Measurements from ENCODE around the gene PCDHA6. TPM values are rescaled to one million over a fixed set of nuclear protein-coding genes. Genes with fewer than 3 reads are reported as not detected.

Gene PCDHA6, protein sequence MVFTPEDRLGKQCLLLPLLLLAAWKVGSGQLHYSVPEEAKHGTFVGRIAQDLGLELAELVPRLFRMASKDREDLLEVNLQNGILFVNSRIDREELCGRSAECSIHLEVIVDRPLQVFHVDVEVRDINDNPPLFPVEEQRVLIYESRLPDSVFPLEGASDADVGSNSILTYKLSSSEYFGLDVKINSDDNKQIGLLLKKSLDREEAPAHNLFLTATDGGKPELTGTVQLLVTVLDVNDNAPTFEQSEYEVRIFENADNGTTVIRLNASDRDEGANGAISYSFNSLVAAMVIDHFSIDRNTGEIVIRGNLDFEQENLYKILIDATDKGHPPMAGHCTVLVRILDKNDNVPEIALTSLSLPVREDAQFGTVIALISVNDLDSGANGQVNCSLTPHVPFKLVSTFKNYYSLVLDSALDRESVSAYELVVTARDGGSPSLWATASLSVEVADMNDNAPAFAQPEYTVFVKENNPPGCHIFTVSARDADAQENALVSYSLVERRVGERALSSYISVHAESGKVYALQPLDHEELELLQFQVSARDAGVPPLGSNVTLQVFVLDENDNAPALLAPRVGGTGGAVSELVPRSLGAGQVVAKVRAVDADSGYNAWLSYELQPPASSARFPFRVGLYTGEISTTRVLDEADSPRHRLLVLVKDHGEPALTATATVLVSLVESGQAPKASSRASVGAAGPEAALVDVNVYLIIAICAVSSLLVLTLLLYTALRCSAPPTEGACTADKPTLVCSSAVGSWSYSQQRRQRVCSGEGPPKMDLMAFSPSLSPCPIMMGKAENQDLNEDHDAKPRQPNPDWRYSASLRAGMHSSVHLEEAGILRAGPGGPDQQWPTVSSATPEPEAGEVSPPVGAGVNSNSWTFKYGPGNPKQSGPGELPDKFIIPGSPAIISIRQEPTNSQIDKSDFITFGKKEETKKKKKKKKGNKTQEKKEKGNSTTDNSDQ
- total RNA-seq (2022; extraction: Qiagen RNA extraction): 0.03 to 0.13 TPM (median 0.04 TPM) in 5 replicates

DNA sequence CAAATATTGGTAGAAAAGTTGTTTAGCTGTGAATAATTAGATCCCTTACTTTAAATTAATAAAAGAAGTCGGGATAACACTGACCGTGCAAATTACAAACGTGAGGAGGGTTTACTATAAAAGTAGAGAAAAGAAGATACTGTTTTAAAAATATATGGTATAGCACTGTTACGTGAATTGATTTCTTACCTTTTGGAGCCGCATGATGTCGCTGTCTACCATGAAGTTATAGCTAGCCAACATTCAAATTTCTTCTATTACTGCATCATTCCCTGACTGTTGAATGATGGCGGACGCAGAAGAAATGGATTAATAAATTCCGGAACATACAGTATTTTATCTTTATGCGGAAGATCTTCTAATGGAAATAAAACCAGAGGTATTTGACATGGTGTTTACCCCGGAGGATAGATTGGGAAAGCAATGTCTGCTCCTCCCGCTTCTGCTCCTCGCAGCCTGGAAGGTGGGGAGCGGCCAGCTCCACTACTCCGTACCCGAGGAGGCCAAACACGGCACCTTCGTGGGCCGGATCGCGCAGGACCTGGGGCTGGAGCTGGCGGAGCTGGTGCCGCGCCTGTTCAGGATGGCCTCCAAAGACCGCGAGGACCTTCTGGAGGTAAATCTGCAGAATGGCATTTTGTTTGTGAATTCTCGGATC lies at the start of gene PCDHA6:
Gene PCDHA6 (plus strand): TSS at position 257 of the 658 bp plus-strand sequence. CDS start 132 bp downstream, at position 389.

DNA sequence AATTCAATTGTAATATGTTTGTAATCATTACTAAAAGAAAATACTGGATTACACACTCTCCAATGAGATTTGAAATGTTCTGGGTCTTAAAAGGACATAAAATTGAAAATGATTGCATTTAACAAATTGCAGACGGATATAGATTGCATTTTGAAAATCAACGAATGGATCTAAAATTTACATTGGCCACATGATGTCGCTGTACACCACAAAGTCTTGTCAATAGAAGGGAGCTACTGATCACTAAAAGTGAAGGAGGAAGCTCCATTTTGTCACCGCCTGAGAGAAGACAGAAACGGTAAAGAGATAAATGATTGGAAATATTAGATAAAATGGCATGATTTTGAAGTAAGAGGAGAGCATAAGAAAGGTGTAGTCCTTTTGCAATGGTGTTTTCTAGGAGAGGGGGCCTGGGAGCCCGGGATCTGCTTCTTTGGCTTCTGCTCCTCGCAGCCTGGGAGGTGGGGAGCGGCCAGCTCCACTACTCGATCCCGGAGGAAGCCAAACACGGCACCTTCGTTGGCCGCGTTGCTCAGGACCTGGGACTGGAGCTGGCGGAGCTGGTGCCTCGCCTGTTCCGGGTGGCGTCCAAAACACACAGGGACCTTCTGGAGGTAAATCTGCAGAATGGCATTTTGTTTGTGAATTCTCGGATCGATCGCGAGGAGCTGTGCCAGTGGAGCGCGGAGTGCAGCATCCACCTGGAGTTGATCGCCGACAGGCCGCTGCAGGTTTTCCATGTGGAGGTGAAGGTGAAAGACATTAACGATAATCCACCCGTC lies 41.7 kb upstream of the PCDHA6 start, which contains the start of gene PCDHA1:
Gene PCDHA1 (plus strand): TSS at position 236 of the 782 bp plus-strand sequence.

DNA sequence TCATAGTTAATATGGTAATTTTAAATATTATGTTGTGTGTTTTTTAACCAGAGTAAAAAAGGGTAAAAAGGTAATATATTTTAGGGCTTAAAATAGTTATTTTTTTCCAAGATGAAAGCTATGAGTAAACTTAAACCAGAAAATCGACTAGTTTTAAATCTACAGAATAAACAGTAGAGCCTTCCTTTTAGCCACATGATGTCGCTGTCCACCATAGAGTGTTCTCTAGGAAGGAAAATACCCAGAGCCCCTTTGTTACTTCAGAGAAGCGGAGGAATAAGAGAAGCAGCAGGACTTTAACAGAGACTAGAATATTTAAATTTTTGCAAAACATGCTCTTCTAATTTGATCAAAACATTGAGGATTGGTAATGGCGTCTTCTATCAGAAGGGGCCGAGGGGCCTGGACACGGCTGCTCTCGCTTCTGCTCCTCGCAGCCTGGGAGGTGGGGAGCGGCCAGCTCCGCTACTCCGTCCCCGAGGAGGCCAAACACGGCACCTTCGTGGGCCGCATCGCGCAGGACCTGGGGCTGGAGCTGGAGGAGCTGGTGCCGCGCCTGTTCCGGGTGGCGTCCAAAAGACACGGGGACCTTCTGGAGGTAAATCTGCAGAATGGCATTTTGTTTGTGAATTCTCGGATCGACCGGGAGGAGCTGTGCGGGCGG lies 33.0 kb upstream of the PCDHA6 start, which contains the start of gene PCDHA2:
Gene PCDHA2 (plus strand): TSS at position 258 of the 664 bp plus-strand sequence.

DNA sequence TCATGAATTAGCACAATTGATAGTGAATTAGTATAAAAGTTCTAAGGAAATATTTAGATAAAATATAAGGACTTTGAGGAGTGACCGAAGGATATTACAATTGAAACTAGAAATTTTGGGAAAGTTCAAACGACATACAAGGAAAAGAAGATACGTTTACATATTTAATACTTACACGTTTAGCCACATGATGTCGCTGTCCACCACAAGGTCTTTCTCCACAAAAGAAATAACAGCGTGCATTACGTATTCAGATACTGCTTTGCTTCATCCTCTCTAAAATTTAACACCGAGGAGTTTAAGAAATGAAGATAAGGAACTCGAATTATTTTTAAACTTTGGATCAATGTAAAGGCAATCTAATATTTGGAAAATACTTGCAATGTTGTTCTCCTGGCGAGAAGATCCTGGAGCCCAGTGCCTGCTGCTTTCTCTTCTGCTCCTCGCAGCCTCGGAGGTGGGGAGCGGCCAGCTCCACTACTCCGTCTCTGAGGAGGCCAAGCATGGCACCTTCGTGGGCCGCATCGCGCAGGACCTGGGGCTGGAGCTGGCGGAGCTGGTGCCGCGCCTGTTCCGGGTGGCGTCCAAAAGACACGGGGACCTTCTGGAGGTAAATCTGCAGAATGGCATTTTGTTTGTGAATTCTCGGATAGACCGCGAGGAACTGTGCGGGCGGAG lies 26.8 kb upstream of the PCDHA6 start, which contains the start of gene PCDHA3:
Gene PCDHA3 (plus strand): TSS at position 242 of the 678 bp plus-strand sequence.

DNA sequence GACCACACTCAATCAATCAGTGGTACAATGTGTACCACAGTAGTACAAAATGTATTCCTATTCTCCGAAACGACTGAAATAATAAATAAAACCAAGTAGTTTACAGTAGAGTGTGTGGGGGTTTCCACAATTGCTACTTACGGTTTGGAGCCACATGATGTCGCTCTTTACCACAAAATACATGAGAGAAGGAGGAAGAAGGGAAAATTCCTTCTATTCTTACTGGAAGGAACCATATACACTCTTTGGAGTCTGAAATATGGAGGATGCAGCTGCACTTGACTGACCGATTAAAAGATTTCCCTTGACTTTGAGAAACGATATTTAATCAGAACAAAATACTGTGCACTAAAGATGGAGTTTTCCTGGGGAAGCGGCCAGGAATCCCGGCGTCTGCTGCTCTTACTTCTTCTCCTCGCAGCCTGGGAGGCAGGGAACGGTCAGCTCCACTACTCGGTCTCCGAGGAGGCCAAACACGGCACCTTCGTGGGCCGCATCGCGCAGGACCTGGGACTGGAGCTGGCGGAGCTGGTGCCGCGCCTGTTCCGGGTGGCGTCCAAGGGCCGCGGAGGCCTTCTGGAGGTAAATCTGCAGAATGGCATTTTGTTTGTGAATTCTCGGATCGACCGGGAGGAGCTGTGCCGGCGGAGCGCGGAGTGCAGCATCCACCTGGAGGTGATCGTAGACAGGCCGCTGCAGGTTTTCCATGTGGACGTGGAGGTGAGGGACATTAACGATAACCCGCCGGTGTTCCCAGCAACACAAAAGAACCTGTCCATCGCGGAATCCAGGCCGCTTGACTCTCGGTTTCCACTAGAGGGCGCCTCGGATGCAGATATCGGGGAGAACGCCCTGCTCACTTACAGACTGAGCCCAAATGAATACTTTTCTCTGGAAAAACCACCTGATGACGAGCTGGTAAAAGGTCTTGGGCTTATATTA lies 20.7 kb upstream of the PCDHA6 start, which contains the start of gene PCDHA4:
Gene PCDHA4 (plus strand): TSS at position 235 of the 942 bp plus-strand sequence.

DNA sequence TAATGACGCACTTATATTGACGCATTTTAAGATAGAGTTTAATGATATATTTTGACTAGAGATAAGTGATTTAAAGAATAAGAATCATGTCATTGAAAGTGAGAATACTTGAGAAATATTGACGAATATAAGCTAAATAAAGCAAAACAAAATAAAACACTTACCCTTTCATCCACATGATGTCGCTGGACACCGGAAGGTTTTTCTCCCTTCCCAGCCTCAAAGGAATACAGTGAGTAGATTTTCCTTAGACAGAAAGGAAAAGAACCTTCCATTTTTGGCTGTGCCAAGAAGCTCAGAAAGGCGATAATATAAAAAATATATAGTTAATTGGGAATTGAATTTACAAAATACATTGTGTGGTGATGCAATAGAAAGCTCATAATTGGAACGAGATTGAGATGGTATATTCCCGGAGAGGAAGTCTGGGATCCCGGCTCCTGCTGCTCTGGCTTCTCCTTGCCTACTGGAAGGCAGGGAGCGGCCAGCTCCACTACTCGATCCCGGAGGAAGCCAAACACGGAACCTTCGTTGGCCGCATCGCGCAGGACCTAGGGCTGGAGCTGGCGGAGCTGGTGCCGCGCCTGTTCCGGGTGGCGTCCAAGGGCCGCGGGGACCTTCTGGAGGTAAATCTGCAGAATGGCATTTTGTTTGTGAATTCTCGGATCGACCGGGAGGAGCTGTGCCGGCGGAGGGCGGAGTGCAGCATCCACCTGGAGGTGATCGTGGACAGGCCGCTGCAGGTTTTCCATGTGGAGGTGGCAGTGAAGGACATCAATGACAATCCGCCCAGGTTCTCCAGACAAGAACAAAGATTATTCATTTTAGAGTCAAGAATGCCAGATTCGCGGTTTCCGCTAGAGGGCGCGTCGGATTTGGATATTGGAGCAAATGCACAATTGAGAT lies 6.1 kb upstream of the PCDHA6 start, which contains the start of gene PCDHA5:
Gene PCDHA5 (plus strand): TSS at position 239 of the 906 bp plus-strand sequence.

DNA sequence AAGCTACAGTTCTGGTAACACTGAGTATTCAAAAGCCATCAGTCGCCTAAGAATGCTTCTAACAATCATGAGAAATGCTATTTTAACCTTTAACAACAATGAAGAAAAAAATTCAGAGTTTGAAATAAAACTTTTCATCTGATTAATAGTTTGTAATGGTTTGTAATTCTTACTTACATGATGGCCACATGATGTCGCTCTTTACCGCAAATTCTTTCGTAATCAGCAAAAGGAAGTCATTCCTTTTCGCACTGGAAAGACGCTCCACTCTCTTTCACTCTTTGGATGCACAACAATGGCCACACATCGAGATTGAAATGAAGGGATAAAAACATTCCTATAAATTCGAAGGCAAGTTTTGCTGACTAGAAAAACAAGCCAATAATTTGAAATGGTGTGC lies 6.2 kb downstream of the PCDHA6 start, which contains the start of gene PCDHA7:
Gene PCDHA7 (plus strand): TSS at position 277 of the 400 bp plus-strand sequence. CDS start 115 bp downstream, at position 392.

DNA sequence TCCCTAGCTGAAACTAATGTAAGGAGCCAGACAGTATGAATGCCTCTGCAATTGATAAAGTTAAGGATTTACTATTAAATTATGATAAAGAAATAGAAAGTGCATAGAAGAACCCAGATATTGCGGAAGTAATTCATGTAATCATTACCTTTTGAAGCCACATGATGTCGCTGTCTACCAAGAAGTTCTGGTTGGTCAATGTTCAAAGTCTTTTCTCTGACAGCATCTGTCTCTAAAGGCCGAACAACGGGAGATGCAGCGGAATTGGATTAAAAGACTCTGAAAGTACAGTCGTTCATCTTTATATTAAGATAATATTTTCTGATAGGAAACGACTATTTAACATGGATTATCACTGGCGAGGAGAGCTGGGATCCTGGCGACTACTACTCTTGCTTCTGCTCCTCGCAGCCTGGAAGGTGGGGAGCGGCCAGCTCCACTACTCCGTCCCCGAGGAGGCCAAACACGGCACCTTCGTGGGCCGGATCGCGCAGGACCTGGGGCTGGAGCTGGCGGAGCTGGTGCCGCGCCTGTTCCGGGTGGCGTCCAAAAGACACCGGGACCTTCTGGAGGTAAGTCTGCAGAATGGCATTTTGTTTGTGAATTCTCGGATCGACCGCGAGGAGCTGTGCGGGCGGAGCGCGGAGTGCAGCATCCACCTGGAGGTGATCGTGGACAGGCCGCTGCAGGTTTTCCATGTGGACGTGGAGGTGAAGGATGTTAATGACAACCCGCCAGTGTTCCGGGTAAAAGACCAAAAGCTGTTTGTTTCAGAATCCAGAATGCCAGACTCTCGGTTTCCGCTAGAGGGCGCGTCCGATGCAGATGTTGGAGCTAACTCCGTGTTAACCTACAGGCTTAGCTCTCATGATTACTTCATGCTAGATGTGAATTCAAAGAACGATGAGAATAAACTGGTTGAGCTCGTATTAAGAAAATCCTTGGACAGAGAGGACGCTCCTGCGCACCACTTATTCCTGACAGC lies 13.5 kb downstream of the PCDHA6 start, which contains the start of gene PCDHA8:
Gene PCDHA8 (plus strand): TSS at position 210 of the 985 bp plus-strand sequence. CDS start 135 bp downstream, at position 345.

DNA sequence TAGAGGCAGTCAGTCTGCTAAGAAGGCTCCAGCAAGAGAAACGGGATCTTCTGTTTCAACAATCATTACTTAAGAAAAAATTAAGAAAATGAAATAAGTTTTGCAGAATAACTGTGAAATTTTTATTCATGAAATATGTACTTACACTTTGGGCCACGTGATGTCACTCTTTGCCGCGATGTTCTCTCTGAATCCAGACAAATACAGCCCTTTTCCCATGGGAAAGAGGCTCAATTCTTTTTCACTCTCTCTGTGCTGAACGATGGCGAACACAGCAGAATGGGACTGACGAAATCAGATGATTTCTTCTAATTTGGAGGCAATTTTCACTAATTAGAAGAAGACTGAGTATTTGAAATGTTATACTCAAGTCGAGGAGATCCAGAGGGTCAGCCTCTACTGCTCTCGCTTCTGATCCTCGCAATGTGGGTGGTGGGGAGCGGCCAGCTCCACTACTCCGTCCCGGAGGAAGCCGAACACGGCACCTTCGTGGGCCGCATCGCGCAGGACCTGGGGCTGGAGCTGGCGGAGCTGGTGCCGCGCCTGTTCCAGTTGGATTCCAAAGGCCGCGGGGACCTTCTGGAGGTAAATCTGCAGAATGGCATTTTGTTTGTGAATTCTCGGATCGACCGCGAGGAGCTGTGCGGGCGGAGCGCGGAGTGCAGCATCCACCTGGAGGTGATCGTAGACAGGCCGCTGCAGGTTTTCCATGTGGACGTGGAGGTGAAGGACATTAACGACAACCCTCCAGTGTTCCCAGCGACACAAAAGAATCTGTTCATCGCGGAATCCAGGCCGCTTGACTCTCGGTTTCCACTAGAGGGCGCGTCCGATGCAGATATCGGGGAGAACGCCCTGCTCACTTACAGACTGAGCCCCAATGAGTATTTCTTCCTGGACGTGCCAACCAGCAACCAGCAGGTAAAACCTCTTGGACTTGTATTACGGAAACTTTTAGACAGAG lies 20.7 kb downstream of the PCDHA6 start, which contains the start of gene PCDHA9:
Gene PCDHA9 (plus strand): TSS at position 244 of the 964 bp plus-strand sequence. CDS start 114 bp downstream, at position 358.

DNA sequence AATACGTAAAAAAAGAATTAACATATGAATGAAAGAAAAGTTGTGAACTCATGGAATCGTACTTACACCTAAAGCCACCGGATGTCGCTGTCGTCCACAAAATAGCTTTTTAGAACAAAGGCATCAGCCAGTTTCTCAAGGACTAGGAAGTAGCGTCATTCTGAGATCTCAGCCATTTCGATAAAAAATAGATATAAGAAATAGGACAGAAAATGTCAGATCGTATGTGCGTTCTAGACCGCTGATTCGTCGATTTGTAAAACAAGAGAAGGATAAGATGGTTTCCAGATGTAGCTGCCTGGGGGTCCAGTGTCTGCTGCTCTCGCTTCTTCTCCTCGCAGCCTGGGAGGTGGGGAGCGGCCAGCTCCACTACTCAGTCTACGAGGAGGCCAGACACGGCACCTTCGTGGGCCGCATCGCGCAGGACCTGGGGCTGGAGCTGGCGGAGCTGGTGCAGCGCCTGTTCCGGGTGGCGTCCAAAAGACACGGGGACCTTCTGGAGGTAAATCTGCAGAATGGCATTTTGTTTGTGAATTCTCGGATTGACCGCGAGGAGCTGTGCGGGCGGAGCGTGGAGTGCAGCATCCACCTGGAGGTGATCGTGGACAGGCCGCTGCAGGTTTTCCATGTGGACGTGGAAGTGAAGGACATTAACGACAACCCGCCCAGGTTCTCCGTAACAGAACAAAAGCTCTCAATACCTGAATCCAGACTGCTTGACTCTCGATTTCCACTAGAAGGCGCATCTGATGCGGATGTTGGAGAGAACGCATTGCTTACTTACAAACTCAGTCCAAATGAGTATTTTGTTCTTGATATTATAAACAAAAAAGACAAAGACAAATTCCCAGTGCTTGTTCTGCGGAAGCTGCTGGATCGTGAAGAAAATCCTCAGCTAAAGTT lies 28.3 kb downstream of the PCDHA6 start, which contains the start of gene PCDHA10:
Gene PCDHA10 (plus strand): TSS at position 126 of the 903 bp plus-strand sequence. CDS start 152 bp downstream, at position 278.

DNA sequence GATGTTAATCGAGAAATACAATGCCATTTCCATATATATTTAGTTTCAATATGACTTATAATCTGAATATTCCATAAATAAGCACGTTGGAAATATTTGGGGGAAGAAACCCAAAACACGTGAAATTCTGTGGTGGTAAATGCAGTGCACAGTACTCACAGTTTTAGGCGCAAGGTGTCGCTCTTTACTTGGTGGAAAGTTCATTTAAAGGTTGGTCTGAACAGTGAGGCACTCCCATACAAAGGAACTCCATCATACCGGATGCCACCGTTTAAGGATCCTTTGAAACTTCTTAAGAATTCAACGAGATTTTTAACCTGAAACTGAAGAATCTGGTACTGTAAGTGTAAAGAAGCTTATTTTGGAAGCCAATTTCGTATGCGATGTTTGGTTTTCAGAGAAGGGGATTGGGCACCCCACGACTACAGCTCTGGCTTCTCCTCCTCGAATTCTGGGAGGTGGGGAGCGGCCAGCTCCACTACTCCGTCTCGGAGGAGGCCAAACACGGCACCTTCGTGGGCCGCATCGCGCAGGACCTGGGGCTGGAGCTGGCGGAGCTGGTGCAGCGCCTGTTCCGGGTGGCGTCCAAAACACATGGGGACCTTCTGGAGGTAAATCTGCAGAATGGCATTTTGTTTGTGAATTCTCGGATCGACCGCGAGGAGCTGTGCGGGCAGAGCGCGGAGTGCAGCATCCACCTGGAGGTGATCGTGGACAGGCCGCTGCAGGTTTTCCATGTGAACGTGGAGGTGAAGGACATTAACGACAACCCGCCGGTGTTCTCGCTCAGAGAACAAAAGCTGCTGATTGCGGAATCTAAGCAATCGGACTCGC lies 41.2 kb downstream of the PCDHA6 start, which contains the start of gene PCDHA11:
Gene PCDHA11 (plus strand): TSS at position 237 of the 834 bp plus-strand sequence. CDS start 147 bp downstream, at position 384.

Measured in A549 treated with dexamethasone at 1 μM for 4 hours (cell line).